HG03175 (cell line): ENCODE results near the gene ASPHD2.

Source experiments
- ATAC-seq: cut with Tn5 transposase; IDR thresholded peaks from one replicate; pipeline ENCODE4 v1.9.1; 2021; ENCODE audit warnings: mild to moderate bottlenecking, moderate library complexity; ENCODE audit not compliant: unreplicated experiment

ASPHD2 gene

DNA sequence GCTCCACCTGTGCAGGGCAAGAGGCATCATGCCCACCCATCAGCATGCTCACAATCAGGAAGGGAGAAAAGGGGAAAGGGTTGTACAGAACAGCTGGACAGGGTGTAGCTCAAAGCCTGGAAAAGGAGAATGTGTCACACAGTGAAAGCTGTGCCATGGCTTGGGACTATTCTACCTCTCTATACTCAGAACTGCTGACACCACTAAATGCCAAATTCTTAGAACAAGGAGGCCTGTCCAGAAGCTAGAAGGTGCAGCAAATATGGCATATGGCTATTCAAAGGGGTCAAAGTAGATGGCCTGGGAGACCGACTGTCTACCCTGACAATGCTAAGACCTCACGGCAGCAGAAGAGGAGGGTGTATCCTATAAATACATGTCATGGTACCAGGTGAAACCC lies 41.7 kb downstream of the ASPHD2 start:
- ATAC-seq = no peak

DNA sequence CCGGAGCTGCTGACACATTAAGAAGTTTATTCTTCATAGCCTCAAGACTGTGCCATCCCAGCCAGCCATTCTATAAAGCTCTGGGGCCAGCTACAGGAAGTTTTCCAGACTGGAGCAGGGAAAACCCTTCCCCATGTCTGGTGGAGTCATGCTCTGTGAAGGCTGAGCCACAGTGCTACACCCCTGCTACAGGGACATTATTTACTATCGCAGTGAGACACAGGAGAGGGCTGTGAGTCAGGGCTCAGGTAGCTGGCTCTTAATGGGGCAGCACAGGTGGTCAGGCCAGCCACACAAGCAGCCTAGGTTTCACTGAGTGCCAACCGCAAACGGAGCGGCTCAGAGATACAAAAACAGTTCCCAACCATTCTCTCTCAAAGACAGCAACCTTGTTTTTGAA lies 42.5 kb downstream of the ASPHD2 start:
- ATAC-seq = no peak

DNA sequence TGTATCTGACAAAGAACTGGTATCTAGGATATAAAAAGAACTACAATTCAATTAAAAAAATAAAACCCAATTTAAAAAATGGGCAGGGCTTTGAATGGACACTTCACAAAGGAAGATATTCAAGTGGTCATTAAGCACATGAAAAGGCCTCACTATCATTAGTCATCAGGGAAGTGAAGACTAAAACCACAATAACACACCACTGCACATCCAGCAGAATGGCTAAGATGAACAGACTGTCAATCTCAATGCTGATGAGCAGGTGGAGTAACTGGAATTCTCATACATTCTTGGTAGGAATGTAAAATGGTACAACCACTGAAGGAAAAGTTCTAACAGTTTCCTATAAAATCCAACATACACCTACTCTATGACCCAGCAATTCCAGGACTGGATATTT lies 45.6 kb downstream of the ASPHD2 start:
- ATAC-seq = no peak

DNA sequence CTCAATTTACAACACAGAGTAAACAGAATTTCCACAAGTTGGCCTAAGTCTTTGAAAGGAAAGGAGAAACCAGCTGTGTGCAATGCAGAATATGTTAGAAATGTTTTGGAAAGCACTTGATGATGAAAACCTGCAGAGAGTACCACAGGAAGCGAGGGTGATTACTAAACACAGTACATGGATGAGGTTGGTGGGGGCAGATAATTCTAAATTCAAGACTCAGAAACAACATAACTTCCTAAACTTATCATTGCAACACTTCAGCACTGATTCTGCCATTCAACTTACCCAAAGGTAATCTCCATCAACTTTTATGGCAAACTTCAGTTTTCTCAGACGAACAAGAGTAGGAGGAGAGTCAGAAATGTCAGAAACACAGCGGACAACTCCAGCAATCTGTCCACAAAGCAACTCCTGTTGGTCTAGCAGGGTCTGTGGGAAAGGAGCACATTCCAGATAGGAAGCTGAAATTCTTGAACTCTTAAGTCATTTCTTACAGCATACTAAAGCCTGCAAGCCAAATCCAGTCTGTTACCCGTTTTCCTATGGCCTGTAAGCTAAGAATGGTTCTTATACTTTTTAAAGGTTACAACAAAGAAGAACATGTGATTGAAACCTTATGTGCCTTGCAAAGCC lies 47.8 kb downstream of the ASPHD2 start:
- ATAC-seq = no peak

DNA sequence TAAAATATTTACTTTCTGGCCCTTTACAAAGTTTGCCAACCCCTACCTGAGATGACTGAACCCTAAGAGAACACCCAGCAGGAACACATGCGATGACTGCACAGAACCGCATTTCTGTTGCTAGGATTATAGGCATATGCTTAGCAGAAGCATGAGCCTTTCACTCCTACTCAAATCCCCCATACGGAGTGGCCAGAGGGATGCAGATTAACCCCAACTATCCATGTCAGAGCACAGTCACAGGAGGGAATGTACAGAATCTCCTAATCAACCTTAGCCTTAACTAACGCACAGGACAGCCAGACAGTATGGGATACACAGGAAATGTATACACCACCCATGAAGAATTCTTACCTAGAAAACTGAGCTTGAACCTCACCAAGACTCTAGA lies 48.3 kb downstream of the ASPHD2 start:
- no peak for ATAC-seq

DNA sequence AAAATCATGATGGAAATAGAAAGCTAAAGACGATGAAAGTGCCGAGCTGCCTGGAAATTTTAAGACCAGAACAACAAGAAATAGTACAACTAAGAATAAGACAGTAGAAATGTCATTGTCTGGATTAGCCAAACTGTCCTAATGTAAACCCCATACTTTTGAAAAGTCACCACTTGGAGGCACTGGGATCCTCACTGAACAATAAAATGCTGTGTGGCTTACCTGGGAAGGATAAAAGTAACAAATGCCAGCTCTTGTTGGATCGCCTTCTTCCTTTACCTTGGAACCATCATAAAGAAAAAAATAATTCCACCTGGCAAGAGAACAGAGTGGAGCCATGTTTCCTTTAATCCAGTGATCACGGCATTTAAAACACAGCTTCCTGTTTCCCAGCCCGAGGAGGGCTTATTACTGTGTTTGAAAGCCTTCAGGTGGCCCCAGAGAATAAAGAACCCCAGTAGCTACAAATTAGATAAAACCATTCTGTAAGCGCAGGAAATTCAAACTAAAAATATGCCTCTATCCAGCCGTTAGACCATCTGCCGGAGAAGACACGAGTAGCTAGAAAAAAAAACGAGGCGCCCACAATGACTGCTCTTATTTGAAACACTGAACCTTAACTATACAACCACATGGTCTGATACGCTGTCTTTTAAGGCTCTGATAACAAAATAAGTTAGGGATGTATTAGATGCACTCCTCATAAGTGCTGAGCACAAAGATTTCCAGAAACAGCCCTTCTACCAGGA lies 50.2 kb downstream of the ASPHD2 start:
- ATAC-seq = no peak

DNA sequence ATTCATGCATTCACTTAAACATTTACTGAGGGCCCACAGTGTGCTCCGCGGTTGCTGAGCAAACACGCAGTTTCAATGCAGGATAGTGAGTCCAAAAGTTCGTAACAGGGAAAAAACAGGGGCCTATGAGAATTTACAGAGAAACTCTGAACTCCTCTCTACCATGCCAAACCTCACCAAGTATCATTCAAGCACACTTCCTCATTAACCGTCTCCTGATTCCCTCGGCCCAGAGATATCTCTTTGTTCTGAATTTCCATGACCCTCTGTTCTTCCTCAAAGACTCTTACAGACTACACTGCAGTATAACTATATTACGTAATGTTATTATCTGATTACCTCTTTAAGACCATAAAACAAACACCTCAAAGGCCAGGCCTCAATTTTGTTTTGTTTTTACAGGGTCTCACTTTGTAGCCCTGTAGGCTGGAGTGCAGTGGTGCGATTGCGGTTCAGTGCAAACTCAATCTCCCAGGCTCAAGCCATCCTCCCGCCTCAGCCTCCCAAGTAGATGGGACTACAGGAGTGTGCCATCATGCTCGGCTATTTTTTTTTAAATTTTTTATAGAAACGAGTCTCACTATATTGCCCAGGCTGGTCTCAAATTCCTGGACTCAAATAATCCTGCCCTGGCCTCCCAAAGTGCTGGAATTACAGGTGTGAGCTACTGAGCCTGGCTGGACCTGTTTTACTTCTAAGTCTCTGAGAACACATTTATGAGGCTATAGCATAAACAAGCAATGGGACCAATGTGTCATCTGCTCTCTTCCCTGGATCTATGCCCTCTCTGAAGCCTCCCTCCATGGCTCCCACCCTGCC lies 50.9 kb downstream of the ASPHD2 start:
- ATAC-seq = no peak

DNA sequence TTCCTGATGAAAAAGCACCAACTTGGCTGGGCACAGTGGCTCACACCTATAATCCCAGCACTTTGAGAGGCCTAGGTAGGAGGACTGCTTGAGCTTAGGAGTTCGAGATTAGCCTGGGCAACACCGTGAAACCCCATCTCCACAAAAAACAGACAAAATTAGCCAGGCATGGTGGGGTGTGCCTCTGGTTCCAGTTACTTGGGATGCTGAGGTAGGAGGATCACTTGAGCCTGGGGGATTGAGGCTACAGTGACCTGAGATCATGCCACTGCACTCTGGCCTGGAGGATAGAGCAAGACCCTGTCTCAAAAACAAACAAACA lies 51.5 kb downstream of the ASPHD2 start:
- no peak for ATAC-seq

DNA sequence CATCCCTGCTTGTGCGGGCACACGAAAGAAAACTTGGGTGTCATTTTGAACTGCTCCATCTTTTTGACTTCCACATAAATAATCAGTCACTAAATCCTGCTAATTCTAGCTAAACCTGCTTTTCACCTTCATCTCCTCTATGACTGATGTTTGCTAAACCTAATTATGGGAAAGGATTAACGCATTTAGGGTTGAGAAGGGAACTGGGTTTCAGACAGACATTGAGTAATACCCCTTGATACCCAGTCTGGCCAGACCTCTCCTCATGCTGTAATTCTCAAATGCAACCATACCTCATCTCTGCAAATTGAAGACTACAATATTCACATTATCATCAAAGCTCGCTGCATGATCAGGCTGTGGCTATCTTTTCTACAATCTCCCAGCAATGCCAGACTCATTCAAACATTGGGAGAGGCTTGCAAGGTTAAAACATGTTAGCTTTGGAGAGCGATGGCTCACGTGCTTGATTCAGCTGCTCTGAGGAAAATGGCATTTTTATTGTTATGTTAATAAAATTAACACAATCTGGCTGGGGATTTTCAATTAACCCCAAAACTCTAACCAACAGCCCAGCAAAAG lies 52.1 kb downstream of the ASPHD2 start:
- no peak for ATAC-seq

DNA sequence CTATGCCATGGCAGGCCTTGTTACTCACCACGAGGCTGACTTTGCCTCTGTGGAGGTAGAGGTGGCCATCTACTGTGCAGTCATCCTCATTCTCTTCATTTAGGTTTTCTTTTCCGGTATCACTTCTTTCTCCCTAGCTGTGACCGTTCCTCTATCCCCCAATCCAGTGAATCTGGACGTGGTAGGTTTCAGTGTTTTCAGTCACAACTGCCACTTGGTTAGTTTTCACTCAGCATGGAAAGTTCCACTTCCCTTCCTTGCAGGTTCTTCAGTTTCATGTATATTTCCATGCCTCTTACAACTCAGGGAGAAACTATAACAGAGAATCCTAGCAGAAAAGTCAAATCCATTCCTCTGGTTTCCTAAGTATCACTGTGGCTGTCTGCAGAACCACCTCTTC lies 52.6 kb downstream of the ASPHD2 start:
- ATAC-seq = no peak

DNA sequence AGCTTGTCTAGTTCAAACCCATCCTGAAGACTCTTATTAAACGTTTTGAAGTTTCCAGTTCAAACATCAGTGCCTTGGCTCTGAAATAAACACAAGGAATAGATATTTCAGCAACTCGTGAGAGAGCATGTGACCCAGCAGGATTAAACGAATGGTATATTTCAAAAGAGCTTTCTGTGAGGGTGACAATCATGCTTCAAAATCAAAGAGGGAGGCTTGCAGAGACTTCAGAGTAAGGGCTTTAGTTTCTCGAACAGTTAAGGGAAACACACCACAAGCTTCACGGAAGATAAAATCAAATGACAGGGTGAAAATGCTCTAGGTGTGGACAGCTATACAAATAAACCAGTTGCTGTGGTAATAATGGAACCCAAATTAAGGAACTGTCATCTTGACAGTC lies 53.1 kb downstream of the ASPHD2 start:
- ATAC-seq = no peak

DNA sequence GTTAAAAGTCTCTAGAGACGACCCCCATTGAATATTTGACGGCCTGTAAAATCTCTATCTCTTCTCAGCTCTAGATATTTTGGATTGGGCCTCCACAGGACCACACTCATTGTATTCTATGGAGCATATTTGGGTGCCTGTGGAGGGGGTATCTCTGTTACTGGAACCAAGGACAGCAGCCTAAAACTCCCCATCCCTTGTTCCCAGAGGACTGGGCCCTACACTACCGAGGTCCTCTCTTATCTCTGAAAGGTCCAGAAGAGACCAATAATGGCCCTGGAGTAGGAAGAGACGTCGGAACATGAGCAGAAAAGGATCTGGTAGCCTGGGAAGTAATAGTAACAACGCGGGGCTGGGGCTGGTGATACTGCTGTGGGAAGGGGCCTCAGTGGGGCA lies 54.0 kb downstream of the ASPHD2 start:
- no peak for ATAC-seq

DNA sequence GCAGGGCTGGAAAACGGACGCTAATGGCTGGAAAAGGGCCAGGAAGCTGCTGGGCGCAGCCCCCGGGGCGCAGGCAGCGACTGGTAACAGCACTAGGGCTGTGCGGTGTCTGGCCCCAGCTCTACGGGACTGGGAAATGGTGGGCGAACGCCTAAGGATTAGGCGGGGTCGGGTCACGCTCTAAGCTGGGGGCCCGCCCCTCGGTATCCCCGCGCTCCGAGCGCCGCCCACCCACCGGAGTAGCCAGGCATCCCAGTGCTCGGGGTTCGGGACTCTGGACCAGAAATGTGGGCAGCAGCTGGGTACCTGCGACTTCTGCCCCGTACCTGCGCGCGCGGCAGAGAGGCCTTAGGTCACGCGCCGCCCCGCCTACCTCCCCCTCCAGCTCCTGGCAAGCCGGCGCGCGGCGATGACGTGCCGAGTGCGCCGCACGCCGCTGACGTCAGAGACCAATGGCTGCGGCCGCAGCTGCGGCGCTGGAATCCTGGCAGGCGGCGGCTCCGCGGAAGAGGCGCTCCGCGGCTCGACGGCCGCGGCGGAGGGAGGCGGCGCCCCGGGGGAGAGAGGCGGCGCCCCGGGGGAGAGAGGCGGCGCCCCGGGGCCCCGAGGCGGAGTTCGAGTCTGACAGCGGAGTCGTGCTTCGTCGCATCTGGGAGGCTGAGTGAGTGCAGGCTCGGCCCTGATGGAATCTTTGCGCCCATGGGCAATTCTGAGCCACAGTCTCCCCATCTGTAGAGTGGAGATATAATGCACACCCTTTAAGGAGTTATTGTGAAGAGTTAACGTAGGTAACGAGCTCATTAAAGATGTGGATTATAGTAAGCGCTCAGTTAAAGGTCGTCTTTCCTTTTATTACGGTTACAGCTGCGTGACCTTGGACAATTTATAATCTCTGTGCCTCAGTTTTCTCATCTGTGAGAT lies 54.6 kb downstream of the ASPHD2 start, which contains the start of the genes HPS4 and SRRD:
Gene HPS4, minus strand, starts transcription at position 345 of the 921 bp plus-strand sequence. CDS start 2,021 bp downstream, outside the sequence.
Gene SRRD, plus strand, starts transcription at position 439 of the 921 bp plus-strand sequence. Its CDS starts 14 bp downstream, at position 453.
- ATAC-seq = peak; percentile 64

DNA sequence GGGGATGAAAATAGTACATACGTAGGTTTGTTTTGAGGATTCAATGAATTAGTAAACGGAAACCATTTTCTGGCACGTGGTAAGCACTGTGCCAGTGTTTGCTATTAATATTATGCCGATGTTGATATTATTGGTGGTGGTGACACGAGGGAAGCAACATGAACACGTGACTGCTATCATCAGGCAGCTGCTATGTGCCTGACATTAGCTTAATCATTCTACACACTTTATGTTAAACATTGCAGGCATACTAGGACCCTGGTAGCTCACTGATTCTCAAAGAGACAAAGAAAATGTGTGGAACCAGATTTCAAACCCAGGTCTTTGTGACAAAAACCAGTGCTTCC lies 55.3 kb downstream of the ASPHD2 start:
- no peak for ATAC-seq

DNA sequence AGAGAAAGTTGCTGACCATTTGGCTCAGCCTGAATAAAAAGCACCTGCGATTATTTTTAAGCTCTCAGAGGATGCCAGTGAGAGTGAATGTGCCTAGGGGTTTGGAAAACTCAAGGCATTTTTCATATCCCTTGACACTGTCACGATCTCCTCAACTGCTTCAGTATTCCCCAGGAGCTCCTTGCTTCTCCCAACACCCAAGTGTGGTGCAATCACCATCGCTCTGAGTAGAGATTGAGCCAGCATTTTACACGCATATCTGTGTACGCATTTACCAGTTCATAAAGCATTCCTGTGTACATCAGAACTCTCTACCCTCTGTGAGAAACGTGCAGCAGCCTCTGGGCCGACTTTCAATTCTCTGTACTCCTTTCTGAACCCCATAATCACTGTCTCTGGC lies 56.0 kb downstream of the ASPHD2 start:
- ATAC-seq = no peak

DNA sequence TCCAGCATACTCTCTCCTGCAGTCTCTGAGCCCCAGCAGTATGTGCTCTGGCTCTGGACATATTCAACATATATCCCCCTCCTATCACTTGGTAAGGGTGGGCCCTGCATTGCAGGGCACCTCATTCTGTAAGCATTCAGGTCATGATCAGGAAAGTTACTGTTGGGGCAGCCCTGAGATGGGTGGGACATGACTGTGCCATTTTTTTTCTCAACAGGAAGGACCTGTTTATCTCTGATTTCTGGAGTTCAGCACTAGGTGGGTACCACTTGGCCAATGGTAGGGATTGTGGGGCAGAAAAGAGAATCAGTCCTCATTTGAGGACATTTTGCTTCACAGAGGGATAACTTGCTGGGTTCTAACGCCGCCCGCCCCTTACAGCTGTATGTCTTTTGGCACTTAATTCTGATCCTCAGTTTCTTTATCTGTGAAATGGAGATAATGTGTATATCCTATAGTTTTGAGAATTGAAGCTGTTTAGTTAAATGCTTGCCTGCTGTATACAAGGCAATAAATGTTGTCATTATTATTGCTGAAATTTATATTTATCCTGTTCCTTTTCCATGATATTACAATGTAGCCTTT lies 56.8 kb downstream of the ASPHD2 start:
- no peak for ATAC-seq

DNA sequence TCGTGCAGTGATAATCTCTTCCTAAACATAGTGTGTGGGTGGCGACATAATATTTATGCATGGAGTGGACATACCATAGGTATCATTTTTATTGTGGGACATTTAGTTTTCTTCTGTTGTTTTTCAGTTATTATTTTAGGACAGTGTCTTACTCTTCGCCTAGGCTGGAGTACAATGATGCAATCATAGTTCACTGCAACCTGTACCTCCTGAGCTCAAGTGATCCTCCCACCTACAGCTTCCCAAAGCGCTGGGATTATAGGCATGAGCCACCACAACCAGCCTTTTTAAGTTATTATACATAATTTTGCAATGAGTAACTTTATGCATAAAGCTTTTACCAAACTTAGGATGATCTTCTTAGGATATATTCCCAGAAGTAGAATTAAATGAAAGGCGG lies 57.3 kb downstream of the ASPHD2 start:
- no peak for ATAC-seq

DNA sequence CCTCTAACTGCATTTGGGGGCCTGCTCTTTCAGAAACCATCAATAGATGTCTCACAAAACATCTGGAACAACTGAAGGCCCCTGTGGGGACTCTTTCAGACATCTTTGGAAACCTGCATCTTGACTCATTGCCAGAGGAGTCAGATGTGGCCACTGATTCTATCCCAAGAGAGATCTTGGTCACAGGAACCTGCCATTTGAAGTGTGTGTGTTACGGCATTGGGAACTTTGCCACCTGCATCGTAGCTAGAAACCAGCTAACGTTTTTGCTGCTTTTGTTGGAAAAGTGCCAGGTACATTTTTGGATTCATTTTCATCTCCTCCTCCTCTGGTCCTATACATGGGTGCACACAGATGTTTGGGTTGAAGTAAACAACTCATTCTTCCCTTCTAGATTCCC lies 58.9 kb downstream of the ASPHD2 start:
- ATAC-seq = no peak

DNA sequence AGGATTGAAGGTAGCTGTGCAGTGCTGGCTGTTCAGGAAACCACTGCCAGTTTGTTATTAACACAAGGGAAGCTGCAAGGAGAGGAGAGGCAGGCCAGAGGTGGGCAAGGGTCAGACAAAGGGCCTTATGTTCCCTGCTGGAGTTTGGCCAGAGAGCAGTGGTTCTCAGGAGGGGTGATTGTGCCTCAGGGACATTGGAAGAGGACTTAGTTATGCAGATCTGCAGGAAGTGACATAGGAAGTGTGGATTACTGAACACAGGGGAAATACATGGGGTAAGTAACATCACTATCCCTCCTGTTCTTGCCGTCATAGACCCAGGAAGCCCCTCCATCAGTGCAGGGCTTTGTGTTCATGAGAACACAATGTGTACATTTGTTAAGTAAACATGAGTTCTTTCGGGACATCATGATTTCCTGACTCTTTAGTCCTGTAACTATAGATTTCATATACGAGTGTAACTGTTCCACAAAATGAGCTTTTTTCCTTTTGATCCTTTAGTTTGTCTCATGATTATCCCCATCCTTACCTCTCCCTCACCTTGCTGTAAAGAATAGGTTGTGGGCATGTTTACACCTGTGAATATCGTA lies 60.5 kb downstream of the ASPHD2 start:
- ATAC-seq = no peak

DNA sequence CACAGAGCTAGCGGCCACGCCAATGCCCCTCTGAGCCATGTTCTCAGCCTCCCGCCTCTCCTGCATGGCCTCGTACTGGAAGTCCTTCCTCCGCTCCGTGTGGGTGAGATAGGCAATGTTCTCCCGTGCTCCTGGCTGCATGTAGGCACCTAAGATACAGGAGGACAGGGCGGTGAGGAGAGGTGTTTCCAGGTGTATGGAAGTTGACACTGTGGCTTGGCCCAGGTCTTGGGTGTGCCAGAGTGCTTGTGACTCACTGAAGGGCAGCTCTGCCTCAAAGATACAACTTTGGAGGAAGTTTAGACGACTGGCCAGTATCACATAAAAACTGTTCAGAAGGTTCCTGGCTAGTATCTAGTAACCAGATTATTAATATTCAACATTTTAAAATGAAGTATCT lies 63.2 kb downstream of the ASPHD2 start:
- ATAC-seq = no peak
